Stimulated activated CD8-positive, alpha-beta memory T cell treated with anti-CD3 and anti-CD28 coated beads, Interleukin-7, amount 100 ng/mL, for 1 hour (primary cell): ENCODE results near the gene GNB2.
"Not testable (repeated sequence)": the region's sequence is repeated elsewhere in the genome, so short reads cannot be mapped to it uniquely, and the experiment has no call there.

ENCODE experiments used
- DNase-seq, 2 donors: peaks; one replicate each; pipeline ENCODE4 v3.0.0-alpha.2; 2020; ENCODE audit warnings: low read depth in 2 of 2

The GNB2 gene

GRCh38 chr7:100694098-100694745 lies 20.7 kb downstream of the GNB2 start, which contains the start of gene GIGYF1:
GIGYF1 (minus strand) TSS chr7:100694250; CDS start chr7:100688238, 6,012 bp downstream.
- DNase-seq: peak in 1 of 2 donors; percentile 42

DNA sequence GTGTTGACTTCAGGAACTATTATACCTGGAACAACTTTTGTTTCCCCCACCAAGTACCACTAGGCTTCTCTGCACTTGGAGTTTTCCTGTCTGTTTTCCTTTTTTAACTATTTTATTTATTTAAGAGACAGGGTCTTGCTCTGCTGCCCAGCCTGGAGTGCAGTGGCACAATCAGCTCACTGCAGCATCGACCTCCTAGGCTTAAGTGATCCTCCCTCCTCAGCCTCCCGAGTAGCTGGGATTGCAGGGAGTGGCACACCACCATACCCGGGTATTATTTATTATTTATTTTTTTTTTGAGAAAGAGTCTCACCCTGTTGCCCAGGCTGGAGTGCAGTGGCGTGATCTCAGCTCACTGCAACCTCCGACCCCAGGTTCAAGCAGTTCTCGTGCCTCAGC lies 22.6 kb downstream of the GNB2 start:
- no peak for DNase-seq

DNA sequence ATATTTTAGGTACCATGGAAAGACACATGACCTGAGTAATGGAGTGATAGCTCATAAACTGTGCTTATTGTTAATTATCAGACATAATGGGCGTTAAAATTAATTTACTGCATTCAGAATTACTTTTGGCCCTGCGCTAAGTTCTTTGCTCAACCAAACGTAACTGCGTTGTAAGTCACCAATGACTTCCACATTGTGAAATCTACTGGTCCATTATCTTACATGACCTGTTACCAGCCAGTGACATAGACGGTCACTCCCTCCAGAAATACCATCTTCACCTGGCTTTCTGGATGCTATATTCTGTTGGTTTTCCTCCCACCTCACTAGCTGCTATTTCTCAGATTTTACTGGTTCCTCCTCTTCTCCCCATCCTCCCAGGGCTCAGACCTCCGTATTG lies 25.5 kb downstream of the GNB2 start:
- no peak for DNase-seq

DNA sequence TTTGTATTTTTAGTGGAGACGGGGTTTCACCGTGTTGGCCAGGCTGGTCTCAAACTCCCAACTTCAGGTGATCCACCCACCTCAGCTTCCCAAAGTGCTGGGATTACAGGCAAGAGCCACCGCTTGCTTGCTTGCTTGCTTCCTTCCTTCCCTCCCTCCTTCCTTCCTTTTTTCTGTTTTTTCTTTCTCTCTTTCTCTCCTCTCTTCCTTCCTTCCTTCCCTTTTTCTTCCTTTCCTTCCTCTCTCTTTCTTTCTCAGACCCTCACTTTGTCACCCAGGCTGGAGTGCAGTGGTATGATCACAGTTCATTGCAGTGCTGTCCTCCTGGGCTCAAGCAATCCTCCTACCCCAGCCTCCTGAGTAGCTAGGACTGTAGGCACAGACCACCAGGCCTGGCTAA lies 27.5 kb downstream of the GNB2 start:
- not testable (repeated sequence) for DNase-seq

DNA sequence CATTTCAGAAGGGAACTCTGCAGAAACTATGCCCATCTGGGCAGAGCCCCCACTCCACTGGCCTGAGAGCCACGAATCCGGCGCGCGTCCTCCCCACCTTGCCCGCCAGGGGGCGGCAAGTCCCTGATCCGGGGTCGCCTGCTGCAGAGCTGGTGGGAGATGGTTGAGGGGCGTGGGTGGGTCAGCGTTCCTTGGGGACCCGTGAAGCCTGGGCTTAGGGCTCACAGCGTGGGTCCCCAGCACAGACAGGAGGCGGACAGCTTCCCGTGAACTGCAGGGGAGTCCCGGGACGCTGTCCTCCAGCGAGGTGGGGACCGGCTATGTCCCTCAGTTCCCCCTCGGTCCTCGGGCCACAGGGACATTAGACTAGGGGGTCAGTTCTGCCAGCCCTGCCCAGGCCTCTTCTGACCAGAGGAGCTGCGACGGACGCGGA lies 31.8 kb downstream of the GNB2 start:
- peak; percentile 57 to 62 for DNase-seq

DNA sequence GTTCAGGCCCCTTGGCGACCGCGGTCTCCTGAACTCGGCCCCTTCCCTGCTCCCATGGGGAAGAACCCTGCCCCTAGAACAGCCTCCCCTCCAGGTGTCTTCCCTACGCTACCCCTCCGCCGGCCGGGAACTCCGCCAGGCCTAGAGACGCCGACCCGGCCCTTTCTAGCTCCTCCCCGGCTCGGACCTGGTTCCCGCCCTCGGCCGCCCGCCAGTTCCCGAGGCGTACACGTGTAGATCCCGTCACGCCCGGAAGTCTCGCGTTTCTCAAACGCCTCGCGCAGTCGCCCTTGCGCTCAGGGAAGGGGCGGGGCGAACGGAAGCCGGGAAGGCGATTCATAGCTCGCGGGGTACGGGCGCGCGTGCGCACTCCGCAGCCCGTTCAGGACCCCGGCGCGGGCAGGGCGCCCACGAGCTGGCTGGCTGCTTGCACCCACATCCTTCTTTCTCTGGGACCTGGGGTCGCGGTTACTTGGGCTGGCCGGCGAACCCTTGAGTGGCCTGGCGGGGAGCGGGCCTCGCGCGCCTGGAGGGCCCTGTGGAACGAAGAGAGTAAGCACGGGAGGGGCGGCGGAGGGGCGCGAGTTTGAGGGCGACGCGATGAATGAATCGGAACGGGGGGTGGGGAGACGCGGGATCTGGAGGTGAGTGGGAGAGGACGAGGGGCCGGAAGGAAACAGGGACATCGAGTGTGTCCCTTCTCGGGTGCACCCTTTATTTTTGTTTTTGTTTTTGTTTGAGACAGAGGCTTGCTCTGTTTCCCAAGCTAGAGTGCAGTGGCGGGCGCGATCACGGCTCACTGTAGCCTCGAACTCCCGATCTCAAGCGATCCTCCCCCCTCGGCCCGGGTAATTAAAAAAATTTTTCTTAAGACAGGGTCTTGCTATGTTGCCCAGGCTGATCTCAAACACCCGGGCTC lies 32.5 kb downstream of the GNB2 start, which contains the start of gene POP7:
TSS of gene POP7 (plus strand) at position 369 of the 919 bp plus-strand sequence. CDS start 710 bp downstream, outside the sequence.
- DNase-seq: peak; percentile 95 to 99

GRCh38 chr7:100706672-100707311 lies 33.3 kb downstream of the GNB2 start:
- DNase-seq: no peak

GRCh38 chr7:100708395-100708794 lies 34.9 kb downstream of the GNB2 start:
- DNase-seq: no peak

GRCh38 chr7:100710452-100710851 lies 36.9 kb downstream of the GNB2 start:
- DNase-seq: no peak

DNA sequence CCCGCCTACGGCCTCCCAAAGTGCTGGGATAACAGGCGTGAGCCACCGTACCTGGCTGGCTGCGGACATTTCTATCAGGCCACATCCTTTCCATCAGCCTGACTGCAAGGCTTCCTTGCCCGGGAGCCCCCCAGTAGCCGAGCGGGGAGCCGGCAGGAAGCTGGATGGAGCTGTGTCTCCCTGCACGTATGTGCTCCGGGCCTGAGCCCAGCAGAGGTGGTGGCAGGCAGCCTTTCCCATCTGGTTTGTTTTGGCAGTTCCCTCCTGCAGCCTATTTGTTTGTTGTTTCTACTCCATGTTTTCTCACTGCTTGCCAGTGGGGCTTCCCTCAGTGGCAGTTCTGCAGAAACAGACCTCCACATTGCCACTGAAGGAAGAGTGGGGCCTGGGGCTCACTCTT lies 37.8 kb downstream of the GNB2 start:
- DNase-seq: no peak

GRCh38 chr7:100714725-100715124 lies 41.2 kb downstream of the GNB2 start:
- DNase-seq: no peak

DNA sequence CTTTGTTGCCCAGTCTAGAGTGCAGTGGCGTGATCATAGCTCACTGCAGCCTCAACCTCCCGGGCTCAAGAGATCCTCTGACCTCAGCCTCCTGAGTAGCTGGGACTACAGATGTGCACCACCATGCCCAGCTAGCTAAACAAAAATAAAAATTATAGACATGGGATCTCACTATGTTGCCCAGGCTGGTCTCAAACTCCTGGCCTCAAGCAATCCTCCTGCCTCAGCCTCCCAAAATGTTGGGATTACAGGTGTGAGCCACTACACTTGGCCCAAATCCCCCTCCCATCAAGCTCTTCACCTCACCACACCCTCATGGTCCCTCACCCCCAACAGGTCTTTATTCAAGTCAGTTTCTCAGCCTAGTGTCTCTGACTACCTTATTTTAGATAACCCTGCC lies 43.5 kb downstream of the GNB2 start:
- DNase-seq: not testable (repeated sequence)

DNA sequence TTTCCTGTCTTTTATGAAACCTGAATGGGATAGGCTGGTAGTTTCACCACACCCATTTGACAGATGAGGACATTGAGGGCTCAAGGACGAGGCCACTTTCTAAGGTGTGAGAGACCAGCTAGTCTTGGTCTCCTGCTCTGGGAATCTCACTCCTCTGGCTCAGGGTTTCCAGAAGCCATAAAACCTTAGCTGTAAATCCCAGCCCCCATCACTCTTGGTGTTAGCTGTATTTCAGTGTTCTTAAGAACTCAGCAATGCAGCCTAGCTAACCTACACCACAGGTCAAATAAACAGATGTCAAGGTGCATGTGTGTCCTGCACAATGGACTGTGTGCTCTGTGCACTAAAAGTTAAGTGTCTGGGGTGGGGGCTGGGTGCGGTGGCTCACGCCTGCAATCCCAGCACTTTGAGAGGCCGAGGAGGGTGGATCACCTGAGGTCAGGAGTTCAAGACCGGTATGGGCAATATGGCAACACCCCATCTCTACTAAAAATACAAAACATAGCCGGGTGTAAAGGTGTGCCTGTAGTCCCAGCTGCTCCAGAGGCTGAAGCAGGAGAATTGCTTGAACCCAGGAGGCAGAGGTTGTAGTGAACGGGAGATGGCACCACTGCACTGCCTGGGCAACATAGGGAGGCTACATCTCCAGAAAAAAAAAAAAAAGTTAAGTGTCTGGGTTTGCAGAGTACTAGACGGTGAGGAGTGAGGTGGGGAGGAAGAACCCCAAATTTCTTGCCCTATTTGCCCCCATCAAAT lies 46.2 kb downstream of the GNB2 start:
- no peak for DNase-seq

- no peak for DNase-seq
Observed at GRCh38 chr7:100720279-100720670, 46.7 kb downstream of the GNB2 start, which contains the start of gene EPO. EPO (plus strand) TSS chr7:100720468; CDS start chr7:100720981, 513 bp downstream.

DNA sequence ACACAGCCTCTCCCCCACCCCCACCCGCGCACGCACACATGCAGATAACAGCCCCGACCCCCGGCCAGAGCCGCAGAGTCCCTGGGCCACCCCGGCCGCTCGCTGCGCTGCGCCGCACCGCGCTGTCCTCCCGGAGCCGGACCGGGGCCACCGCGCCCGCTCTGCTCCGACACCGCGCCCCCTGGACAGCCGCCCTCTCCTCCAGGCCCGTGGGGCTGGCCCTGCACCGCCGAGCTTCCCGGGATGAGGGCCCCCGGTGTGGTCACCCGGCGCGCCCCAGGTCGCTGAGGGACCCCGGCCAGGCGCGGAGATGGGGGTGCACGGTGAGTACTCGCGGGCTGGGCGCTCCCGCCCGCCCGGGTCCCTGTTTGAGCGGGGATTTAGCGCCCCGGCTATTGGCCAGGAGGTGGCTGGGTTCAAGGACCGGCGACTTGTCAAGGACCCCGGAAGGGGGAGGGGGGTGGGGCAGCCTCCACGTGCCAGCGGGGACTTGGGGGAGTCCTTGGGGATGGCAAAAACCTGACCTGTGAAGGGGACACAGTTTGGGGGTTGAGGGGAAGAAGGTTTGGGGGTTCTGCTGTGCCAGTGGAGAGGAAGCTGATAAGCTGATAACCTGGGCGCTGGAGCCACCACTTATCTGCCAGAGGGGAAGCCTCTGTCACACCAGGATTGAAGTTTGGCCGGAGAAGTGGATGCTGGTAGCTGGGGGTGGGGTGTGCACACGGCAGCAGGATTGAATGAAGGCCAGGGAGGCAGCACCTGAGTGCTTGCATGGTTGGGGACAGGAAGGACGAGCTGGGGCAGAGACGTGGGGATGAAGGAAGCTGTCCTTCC lies 47.3 kb downstream of the GNB2 start:
- no peak for DNase-seq

GRCh38 chr7:100721505-100721812 lies 47.9 kb downstream of the GNB2 start:
- DNase-seq: no peak

DNA sequence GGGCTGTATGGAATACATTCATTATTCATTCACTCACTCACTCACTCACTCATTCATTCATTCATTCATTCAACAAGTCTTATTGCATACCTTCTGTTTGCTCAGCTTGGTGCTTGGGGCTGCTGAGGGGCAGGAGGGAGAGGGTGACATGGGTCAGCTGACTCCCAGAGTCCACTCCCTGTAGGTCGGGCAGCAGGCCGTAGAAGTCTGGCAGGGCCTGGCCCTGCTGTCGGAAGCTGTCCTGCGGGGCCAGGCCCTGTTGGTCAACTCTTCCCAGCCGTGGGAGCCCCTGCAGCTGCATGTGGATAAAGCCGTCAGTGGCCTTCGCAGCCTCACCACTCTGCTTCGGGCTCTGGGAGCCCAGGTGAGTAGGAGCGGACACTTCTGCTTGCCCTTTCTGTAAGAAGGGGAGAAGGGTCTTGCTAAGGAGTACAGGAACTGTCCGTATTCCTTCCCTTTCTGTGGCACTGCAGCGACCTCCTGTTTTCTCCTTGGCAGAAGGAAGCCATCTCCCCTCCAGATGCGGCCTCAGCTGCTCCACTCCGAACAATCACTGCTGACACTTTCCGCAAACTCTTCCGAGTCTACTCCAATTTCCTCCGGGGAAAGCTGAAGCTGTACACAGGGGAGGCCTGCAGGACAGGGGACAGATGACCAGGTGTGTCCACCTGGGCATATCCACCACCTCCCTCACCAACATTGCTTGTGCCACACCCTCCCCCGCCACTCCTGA lies 49.1 kb downstream of the GNB2 start:
- DNase-seq: no peak

- no peak for DNase-seq
Observed at GRCh38 chr7:100723732-100724275, 50.3 kb downstream of the GNB2 start.

GRCh38 chr7:100724364-100724763 lies 50.8 kb downstream of the GNB2 start:
- not testable (repeated sequence) for DNase-seq
